ENCODE data around the gene NR2E3. TPM values are rescaled to one million over a fixed set of nuclear protein-coding genes. Genes with fewer than 3 reads are reported as not detected.

NR2E3 gene
- total RNA-seq, 1 donor from 2014 or later, result not detected

DNA sequence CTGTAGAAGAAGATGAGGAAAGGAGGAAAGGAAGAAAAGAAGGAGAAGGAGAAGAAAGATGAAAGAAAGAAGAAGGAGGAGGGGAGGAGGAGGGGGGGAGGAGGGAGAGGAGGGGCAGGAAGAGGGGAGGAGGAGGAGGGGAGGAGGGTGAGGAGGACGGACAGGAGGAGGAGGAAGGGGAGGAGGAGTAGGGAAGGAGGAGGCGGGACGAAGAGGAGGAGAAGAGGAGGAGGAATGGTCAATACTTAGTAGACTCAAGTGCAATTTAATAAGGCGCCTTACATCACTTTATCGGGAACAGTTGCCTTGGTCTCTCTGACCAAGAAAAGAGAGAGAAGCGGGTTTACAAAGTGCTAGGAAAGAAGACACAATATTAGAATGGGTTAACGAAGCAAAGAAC, 23.7 kb upstream of the NR2E3 start:
- H3K9me3 Mint-ChIP-seq (ENCODE audit: low read depth), result no peaks in the 10 kb centered on the region
- no peak overlapping the region for H3K27ac Mint-ChIP-seq (ENCODE audit: unreplicated experiment)
- H3K36me3 Mint-ChIP-seq (ENCODE audit: low read depth), result no peaks in the 10 kb centered on the region
- no peak for DNase-seq (ENCODE audit: low spot score)
- H3K4me1 Mint-ChIP-seq (ENCODE audit: low read depth), result peaks cover 16% of the 10 kb centered on the region
- TF ChIP-seq, protein P1, sequence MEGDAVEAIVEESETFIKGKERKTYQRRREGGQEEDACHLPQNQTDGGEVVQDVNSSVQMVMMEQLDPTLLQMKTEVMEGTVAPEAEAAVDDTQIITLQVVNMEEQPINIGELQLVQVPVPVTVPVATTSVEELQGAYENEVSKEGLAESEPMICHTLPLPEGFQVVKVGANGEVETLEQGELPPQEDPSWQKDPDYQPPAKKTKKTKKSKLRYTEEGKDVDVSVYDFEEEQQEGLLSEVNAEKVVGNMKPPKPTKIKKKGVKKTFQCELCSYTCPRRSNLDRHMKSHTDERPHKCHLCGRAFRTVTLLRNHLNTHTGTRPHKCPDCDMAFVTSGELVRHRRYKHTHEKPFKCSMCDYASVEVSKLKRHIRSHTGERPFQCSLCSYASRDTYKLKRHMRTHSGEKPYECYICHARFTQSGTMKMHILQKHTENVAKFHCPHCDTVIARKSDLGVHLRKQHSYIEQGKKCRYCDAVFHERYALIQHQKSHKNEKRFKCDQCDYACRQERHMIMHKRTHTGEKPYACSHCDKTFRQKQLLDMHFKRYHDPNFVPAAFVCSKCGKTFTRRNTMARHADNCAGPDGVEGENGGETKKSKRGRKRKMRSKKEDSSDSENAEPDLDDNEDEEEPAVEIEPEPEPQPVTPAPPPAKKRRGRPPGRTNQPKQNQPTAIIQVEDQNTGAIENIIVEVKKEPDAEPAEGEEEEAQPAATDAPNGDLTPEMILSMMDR (IDR thresholded peaks at IDR 0.05), result no peak
- no peak overlapping the region for H3K4me3 Mint-ChIP-seq (ENCODE audit: unreplicated experiment)
- no peaks in the 10 kb centered on the region for H3K27me3 Mint-ChIP-seq (ENCODE audit: low read depth)

DNA sequence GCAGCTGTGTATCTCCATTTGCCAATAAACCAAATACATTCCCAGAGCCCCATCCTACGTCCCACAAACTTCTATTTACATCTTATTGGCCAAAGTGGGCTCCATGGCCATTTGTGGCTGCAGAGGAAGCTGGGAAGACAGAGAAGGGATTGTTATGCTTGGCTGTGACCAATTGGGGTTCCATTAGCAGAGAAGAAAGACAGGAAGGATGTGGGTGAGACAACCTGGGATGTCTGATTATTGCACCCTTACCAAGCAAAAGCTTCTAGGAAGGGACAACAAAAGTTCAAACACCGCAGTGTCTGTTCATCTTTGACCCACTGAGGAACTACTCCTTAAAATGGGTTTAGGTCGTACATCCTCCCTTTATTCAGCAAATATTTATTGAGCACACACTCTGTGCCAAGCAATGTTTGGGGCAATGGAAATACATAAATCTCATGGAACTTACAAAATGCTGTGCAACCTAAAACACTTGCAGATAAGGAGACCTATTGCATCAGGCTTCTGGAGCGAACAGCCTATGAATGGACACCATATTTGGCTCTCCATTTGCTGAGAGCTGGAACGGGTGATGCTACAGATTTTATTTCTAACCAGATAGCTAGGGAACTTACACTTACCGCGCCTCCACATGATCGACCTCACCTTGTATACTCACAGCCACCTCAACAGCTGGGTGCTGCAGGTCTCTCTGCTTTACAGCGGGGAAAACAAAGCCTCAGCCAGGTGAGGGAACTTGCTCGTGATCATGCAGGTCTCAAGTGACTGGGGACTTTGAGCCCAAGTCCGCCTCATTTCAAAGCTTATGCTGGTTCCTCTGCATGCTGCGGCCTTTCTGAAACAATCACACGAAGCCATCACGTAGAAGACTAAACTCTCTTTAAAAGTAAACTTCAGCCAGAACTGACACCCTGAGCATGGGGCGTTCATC, 21.4 kb upstream of the NR2E3 start:
- TF ChIP-seq, protein P1 (IDR thresholded peaks at IDR 0.05), result no peak
- Mint-ChIP-seq H3K27ac (ENCODE audit: unreplicated experiment) (no peak overlapping the region), H3K36me3 (ENCODE audit: low read depth) (no peaks in the 10 kb centered on the region), H3K9me3 (ENCODE audit: low read depth) (no peaks in the 10 kb centered on the region), H3K4me3 (ENCODE audit: unreplicated experiment) (no peak overlapping the region), H3K27me3 (ENCODE audit: low read depth) (no peaks in the 10 kb centered on the region), H3K4me1 (ENCODE audit: low read depth) (peaks cover 25% of the 10 kb centered on the region)
- DNase-seq (ENCODE audit: low spot score), result no peak

DNA sequence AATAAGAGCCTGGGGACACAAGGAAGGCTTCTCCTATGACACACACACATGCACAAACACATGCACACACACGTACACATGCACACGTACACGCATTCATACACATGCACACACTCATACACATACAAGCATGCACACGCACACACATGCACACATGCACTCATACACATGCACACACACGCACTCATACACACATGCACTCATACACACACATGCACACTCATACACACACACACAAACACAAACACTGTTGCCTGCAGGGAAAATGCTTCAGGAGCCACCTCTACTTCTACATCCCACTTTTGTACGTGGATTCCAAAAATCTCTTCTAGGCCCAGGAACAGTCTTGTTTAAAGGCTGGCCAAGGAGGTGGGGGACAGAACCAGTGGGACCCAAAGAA, 20.7 kb upstream of the NR2E3 start:
- Mint-ChIP-seq H3K9me3 (ENCODE audit: low read depth) (no peaks in the 10 kb centered on the region), H3K4me1 (ENCODE audit: low read depth) (peaks cover 25% of the 10 kb centered on the region), H3K27me3 (ENCODE audit: low read depth) (no peaks in the 10 kb centered on the region), H3K36me3 (ENCODE audit: low read depth) (no peaks in the 10 kb centered on the region), H3K27ac (ENCODE audit: unreplicated experiment) (no peak overlapping the region), H3K4me3 (ENCODE audit: unreplicated experiment) (no peak overlapping the region)
- TF ChIP-seq, protein P1 (IDR thresholded peaks at IDR 0.05), result no peak
- DNase-seq (ENCODE audit: low spot score), result no peak

DNA sequence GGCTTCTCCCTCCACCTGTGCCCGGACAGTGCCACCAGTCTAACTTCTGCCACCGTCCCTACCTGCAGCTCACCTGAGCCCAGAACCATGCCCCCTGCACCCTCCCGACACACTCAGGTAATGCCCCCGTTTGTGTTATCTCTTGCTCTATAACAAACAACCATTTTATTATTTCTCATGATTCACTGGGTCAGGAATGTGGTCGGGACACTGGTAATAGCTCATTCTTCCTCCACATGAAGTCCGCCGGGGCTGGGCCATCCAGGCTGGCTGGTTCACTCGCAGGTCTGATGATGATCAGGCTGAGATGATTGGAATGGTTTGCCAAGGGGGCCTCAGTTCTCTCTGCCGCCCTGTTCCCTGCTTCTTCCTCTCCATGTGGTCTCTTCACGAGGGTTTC, 20.3 kb upstream of the NR2E3 start:
- Mint-ChIP-seq H3K4me1 (ENCODE audit: low read depth) (peaks cover 25% of the 10 kb centered on the region), H3K4me3 (ENCODE audit: unreplicated experiment) (no peak overlapping the region), H3K9me3 (ENCODE audit: low read depth) (no peaks in the 10 kb centered on the region), H3K36me3 (ENCODE audit: low read depth) (no peaks in the 10 kb centered on the region), H3K27me3 (ENCODE audit: low read depth) (no peaks in the 10 kb centered on the region), H3K27ac (ENCODE audit: unreplicated experiment) (no peak overlapping the region)
- DNase-seq (ENCODE audit: low spot score), result no peak
- TF ChIP-seq, protein P1 (IDR thresholded peaks at IDR 0.05), result no peak

DNA sequence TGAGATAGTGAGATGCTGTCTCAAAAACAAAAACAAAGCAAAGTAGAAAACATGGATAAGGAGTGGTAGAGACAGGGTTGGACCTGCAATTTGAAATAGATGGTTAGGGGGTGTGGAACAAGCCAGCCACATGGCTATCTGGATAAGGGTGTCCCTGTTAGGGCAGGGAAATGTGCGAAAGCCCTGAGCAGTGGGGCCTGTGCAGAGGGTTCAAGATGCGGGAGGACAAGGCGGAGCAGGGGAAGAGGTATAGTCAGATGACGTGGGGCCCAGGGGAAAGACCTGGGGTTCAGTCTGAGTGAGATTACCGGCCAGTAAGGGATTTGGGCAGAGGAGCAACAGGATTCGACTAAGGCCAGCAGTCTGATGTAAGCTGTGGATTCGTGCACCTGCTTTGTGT, 18.4 kb upstream of the NR2E3 start:
- Mint-ChIP-seq H3K9me3 (ENCODE audit: low read depth) (no peaks in the 10 kb centered on the region), H3K36me3 (ENCODE audit: low read depth) (peaks cover 3% of the 10 kb centered on the region), H3K4me3 (ENCODE audit: unreplicated experiment) (no peak overlapping the region), H3K27ac (ENCODE audit: unreplicated experiment) (no peak overlapping the region), H3K4me1 (ENCODE audit: low read depth) (peaks cover 22% of the 10 kb centered on the region), H3K27me3 (ENCODE audit: low read depth) (no peaks in the 10 kb centered on the region)
- TF ChIP-seq, protein P1 (IDR thresholded peaks at IDR 0.05), result no peak
- DNase-seq (ENCODE audit: low spot score), result no peak

Data from chondrocyte (in vitro differentiated cells).